Activated CD8-positive, alpha-beta memory T cell treated with anti-CD3 and anti-CD28 coated beads for 4 hours (primary cell): ENCODE results near the gene TMEM200B.
"Not testable (repeated sequence)": the region's sequence is repeated elsewhere in the genome, so short reads cannot be mapped to it uniquely, and the experiment has no call there.

ENCODE experiments used
- DNase-seq, 2 donors: peaks; one replicate each; pipeline ENCODE4 v3.0.0-alpha.2; 2020; ENCODE audit warnings: low read depth in 2 of 2

TMEM200B gene

GRCh38 chr1:29123887-29124365, at the start of gene TMEM200B:
TSS of gene TMEM200B (minus strand) at chr1:29123903. CDS start at chr1:29121828, 2,075 bp downstream.
- DNase-seq, result no peak

- no peak for DNase-seq
Observed at GRCh38 chr1:29172415-29172939, 48.8 kb upstream of the TMEM200B start.

GRCh38 chr1:29171521-29171920, 47.8 kb upstream of the TMEM200B start:
- no peak for DNase-seq

- DNase-seq, result no peak
Observed at GRCh38 chr1:29171089-29171488, 47.4 kb upstream of the TMEM200B start.

GRCh38 chr1:29169976-29170375, 46.3 kb upstream of the TMEM200B start:
- DNase-seq, result no peak

- DNase-seq, result no peak
Observed at GRCh38 chr1:29167904-29168303, 44.2 kb upstream of the TMEM200B start.

- no peak for DNase-seq
Observed at GRCh38 chr1:29166291-29166878, 42.7 kb upstream of the TMEM200B start.

GRCh38 chr1:29164588-29164987, 40.9 kb upstream of the TMEM200B start:
- no peak for DNase-seq

- no peak for DNase-seq
Observed at GRCh38 chr1:29162476-29163138, 38.9 kb upstream of the TMEM200B start.

- no peak for DNase-seq
Observed at GRCh38 chr1:29162025-29162424, 38.3 kb upstream of the TMEM200B start.

GRCh38 chr1:29159773-29160172, 36.1 kb upstream of the TMEM200B start:
- DNase-seq, result no peak

GRCh38 chr1:29157269-29157601, 33.5 kb upstream of the TMEM200B start:
- DNase-seq, result no peak

GRCh38 chr1:29156543-29157268, 33.0 kb upstream of the TMEM200B start:
- DNase-seq, result no peak

GRCh38 chr1:29152046-29152805, 28.5 kb upstream of the TMEM200B start:
- DNase-seq, result no peak

- not testable (repeated sequence) for DNase-seq
Observed at GRCh38 chr1:29150346-29150745, 26.6 kb upstream of the TMEM200B start.

GRCh38 chr1:29148656-29149491, 25.2 kb upstream of the TMEM200B start:
- no peak for DNase-seq

- no peak for DNase-seq
Observed at GRCh38 chr1:29145739-29146437, 22.2 kb upstream of the TMEM200B start.

- no peak for DNase-seq
Observed at GRCh38 chr1:29144178-29144577, 20.5 kb upstream of the TMEM200B start.

- no peak for DNase-seq
Observed at GRCh38 chr1:29142714-29143113, 19.0 kb upstream of the TMEM200B start.

- no peak for DNase-seq
Observed at GRCh38 chr1:29136391-29136915, 12.8 kb upstream of the TMEM200B start.
